Measurements from ENCODE around the gene GABRG3. TPM values are rescaled to one million over a fixed set of nuclear protein-coding genes. Genes with fewer than 3 reads are reported as not detected.

Gene GABRG3
- total and polyA plus RNA-seq, 4 donors, result 0.02 to 0.19 TPM; not detected in 2

- TF ChIP-seq, protein P1, sequence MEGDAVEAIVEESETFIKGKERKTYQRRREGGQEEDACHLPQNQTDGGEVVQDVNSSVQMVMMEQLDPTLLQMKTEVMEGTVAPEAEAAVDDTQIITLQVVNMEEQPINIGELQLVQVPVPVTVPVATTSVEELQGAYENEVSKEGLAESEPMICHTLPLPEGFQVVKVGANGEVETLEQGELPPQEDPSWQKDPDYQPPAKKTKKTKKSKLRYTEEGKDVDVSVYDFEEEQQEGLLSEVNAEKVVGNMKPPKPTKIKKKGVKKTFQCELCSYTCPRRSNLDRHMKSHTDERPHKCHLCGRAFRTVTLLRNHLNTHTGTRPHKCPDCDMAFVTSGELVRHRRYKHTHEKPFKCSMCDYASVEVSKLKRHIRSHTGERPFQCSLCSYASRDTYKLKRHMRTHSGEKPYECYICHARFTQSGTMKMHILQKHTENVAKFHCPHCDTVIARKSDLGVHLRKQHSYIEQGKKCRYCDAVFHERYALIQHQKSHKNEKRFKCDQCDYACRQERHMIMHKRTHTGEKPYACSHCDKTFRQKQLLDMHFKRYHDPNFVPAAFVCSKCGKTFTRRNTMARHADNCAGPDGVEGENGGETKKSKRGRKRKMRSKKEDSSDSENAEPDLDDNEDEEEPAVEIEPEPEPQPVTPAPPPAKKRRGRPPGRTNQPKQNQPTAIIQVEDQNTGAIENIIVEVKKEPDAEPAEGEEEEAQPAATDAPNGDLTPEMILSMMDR (IDR thresholded peaks at IDR 0.05; ENCODE audit: low read depth, low read length, missing input control), result no peak
- TF ChIP-seq FOXA2 (IDR thresholded peaks at IDR 0.05), result no peak
Measured at GRCh38 chr15:27089676-27090075, 118.7 kb downstream of the GABRG3 start (continued).

DNA sequence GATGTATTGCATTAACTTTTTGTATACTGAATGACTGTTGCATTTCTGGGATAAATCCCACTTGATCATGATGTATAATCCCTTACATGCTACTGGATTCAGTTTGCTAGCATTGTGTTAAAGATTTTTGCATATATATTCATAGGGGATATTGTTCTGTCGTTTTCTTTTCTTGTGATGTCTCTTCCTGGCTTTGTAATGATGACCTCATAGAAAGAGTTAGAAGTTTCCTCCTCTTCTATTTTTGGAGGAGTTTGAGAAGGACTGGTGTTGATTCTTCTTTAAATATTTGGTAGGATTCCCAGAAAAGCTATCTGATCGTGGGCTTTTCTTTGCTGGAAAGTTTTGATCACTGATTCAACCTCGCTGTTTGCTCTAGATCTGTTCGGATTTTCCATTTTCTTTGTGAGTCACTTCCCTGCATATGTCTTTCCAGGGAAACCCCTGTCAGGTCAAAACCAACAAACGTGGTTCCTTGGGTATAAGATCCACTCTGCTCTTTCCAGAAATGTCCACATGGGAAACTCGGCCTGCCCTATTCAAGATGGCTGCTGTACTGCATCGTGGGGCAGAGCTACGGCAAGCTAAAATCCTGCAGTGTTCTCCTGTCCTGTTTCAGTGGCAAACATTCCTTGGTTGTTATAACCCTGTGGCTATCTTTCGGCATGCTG, 120.4 kb downstream of the GABRG3 start:
- Histone ChIP-seq H3K9ac (ENCODE audit: low read depth in 1 of 2, low read length in 2 of 2) (no peak overlapping the region), H3K27ac (ENCODE audit: low read depth in 1 of 2, low read length in 2 of 2) (no peak overlapping the region), H3K9me3 (ENCODE audit: control insufficient read depth in 4 of 4, low read length in 3 of 4) (peaks cover 0 to 4% (median 0%) of the 10 kb centered on the region in 4 donors), H3K4me1 (ENCODE audit: control insufficient read depth in 4 of 4, insufficient read depth in 4 of 4, low read length in 3 of 4) (no peaks in the 10 kb centered on the region), H3K27me3 (ENCODE audit: control insufficient read depth in 4 of 4, insufficient read depth in 4 of 4, low read length in 3 of 4) (no peaks in the 10 kb centered on the region), H3K36me3 (ENCODE audit: control insufficient read depth in 4 of 4, insufficient read depth in 3 of 4, low read depth in 1 of 4, low read length in 3 of 4) (no peaks in the 10 kb centered on the region), H3K4me3 (ENCODE audit: low read depth in 1 of 3, low read length in 3 of 3) (no peak overlapping the region)
- WGBS, result 71% methylated on average over 9 of the region's 9 CpGs
- TF ChIP-seq GABPA (IDR thresholded peaks at IDR 0.05 in 1 of 2, conservative IDR thresholded peaks at IDR 0.05 in 1 of 2) (no peak), HNF4G (IDR thresholded peaks at IDR 0.05) (no peak)
- no peak for DNase-seq (ENCODE audit: low spot score)

DNA sequence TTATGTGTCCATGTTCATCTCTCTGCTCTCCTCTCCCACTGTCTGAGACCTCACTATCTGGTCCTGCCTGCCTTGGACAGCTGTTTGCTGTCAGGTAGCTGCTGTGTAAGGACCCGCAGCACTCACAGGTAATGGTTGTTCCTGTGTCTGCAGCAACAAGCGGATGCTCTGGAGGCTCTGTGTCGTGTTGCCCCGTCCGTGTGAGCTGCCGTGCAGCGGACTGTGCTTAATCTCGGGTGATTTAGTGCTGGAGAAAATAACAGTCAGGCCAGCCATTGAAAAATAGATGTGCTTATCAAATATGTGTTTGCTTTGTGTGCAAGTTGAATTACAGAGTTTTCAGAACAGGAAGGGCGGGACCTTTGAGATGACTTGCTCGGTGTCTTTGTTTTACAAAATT, 121.4 kb downstream of the GABRG3 start:
- WGBS, result 82% methylated on average over 10 of the region's 10 CpGs
- no peak for DNase-seq (ENCODE audit: low spot score)
- no peak for TF ChIP-seq RAD21 (IDR thresholded peaks at IDR 0.05)
- no peak for TF ChIP-seq NR2F2 (IDR thresholded peaks at IDR 0.05)
- Histone ChIP-seq H3K36me3 (ENCODE audit: control insufficient read depth in 4 of 4, insufficient read depth in 3 of 4, low read depth in 1 of 4, low read length in 3 of 4) (no peaks in the 10 kb centered on the region), H3K27me3 (ENCODE audit: control insufficient read depth in 4 of 4, insufficient read depth in 4 of 4, low read length in 3 of 4) (no peaks in the 10 kb centered on the region), H3K9me3 (ENCODE audit: control insufficient read depth in 4 of 4, low read length in 3 of 4) (peaks cover 0 to 4% (median 0%) of the 10 kb centered on the region in 4 donors), H3K4me1 (ENCODE audit: control insufficient read depth in 4 of 4, insufficient read depth in 4 of 4, low read length in 3 of 4) (no peaks in the 10 kb centered on the region), H3K4me3 (ENCODE audit: low read depth in 1 of 3, low read length in 3 of 3) (no peak overlapping the region), H3K9ac (ENCODE audit: low read depth in 1 of 2, low read length in 2 of 2) (no peak overlapping the region), H3K27ac (ENCODE audit: low read depth in 1 of 2, low read length in 2 of 2) (no peak overlapping the region)

DNA sequence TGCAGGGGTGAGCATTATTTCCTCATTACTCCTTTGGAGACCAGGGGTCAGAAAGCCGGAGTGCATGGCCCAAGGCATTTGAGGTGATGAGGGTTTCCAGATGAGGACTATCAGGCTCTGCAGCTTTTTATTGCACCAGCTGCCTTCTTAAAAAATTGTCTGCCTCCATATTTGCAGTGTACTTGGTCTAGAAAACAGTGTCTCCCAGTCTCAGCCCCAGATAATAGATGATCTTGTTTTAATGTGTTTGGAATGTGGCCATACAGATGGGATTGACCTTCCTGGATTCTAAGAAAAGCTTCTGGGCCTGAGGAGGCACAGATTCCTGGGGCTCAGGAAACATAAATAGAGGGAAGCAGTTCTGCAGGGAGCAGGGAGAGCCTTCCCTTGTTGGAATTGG, 123.3 kb downstream of the GABRG3 start:
- no peaks in the 10 kb centered on the region for H3K27me3 ChIP-seq (ENCODE audit: control insufficient read depth in 4 of 4, insufficient read depth in 4 of 4, low read length in 3 of 4)
- no peak overlapping the region for H3K27ac ChIP-seq (ENCODE audit: low read depth in 1 of 2, low read length in 2 of 2)
- TF ChIP-seq RXRA (IDR thresholded peaks at IDR 0.05) (no peak), RAD21 (IDR thresholded peaks at IDR 0.05) (no peak), SP1 (IDR thresholded peaks at IDR 0.05) (no peak), FOXA2 (IDR thresholded peaks at IDR 0.05) (no peak), HNF4G (IDR thresholded peaks at IDR 0.05) (no peak), REST (IDR thresholded peaks at IDR 0.05) (no peak), HNF4A (conservative IDR thresholded peaks at IDR 0.05) (no peak), YY1 (IDR thresholded peaks at IDR 0.05) (no peak), FOXA1 (IDR thresholded peaks at IDR 0.05) (no peak), GABPA (IDR thresholded peaks at IDR 0.05 in 1 of 2, conservative IDR thresholded peaks at IDR 0.05 in 1 of 2) (no peak), MAX (IDR thresholded peaks at IDR 0.05) (no peak)
- TF ChIP-seq, protein P1 (IDR thresholded peaks at IDR 0.05; ENCODE audit: low read depth, low read length, missing input control), result no peak
- no peak for DNase-seq (ENCODE audit: low spot score)
- no peaks in the 10 kb centered on the region for H3K4me1 ChIP-seq (ENCODE audit: control insufficient read depth in 4 of 4, insufficient read depth in 4 of 4, low read length in 3 of 4)
- H3K4me3 ChIP-seq (ENCODE audit: low read depth in 1 of 3, low read length in 3 of 3), result no peak overlapping the region
- peaks cover 0 to 4% (median 0%) of the 10 kb centered on the region in 4 donors for H3K9me3 ChIP-seq (ENCODE audit: control insufficient read depth in 4 of 4, low read length in 3 of 4)
- no peak overlapping the region for H3K9ac ChIP-seq (ENCODE audit: low read depth in 1 of 2, low read length in 2 of 2)
- H3K36me3 ChIP-seq (ENCODE audit: control insufficient read depth in 4 of 4, insufficient read depth in 3 of 4, low read depth in 1 of 4, low read length in 3 of 4), result no peaks in the 10 kb centered on the region
- WGBS, result 84% methylated on average over 1 of the region's 1 CpG

Measured in liver (tissue), 9 donors.